Stimulated activated naive B cell treated with anti-CD40 and anti-IgM and Interleukin-4, amounts not matched to agents 10 μg/mL and 1 μg/mL and 100 μg/mL, for 72 hours (primary cell): ENCODE results near the gene ARHGEF10L.

Source experiments
- ATAC-seq, 2 donors: fragments of 150-1000 bp; cut with Tn5 transposase; replicated peaks; 2 replicates each; pipeline ENCODE4 v1.10.0; 2021; ENCODE audit warnings: moderate library complexity in 1 of 2
- DNase-seq: peaks from one replicate; pipeline ENCODE4 v3.0.0; 2021
- H3K27ac Mint-ChIP-seq: one replicate; pipeline ENCODE4 v1.8.0; 2022; ENCODE audit warnings: mild to moderate bottlenecking, mixed read lengths
- H3K27me3 Mint-ChIP-seq, 2 donors: one replicate each; pipeline ENCODE4 v1.8.0; 2022; ENCODE audit warnings: mixed read lengths in 2 of 2
- H3K36me3 Mint-ChIP-seq, 2 donors: one replicate each; pipeline ENCODE4 v1.8.0; 2022; ENCODE audit warnings: mixed read lengths in 2 of 2, mild to moderate bottlenecking in 1 of 2
- H3K4me1 Mint-ChIP-seq, 2 donors: one replicate each; pipeline ENCODE4 v1.8.0; 2022; ENCODE audit warnings: mixed read lengths in 2 of 2, mild to moderate bottlenecking in 1 of 2
- H3K4me3 Mint-ChIP-seq, 2 donors: one replicate each; pipeline ENCODE4 v1.8.0; 2022; ENCODE audit warnings: mild to moderate bottlenecking in 2 of 2, mixed read lengths in 2 of 2, moderate library complexity in 1 of 2
- H3K9me3 Mint-ChIP-seq, 2 donors: one replicate each; pipeline ENCODE4 v1.8.0; 2022; ENCODE audit warnings: mixed read lengths in 2 of 2, mild to moderate bottlenecking in 1 of 2

Gene ARHGEF10L

DNA sequence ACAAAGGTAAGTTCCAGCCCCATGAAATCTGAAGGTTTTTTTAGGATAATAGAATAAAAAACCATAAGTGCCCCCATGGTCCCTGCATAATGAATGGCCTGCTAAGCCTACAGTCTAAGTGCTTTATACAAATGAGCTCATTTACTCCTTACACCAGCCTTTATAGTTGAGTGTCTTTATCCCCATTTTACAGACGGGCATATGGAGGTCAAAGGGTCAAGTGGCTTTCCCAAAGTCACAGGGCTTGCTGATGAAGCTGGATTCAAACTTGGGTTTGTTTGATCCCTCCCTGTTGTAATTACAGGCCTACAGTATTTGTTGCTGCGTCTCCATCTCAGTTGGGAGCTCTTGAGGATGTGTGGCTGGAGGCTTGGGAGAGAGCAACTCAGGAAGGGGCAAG, 28.3 kb upstream of the ARHGEF10L start:
- Mint-ChIP-seq H3K4me3 (no peak overlapping the region), H3K9me3 (no peaks in the 10 kb centered on the region), H3K36me3 (no peaks in the 10 kb centered on the region), H3K4me1 (no peaks in the 10 kb centered on the region), H3K27me3 (peaks cover 16 to 35% of the 10 kb centered on the region in 2 donors), H3K27ac (no peak overlapping the region)
- DNase-seq, result no peak
- no peak for ATAC-seq

DNA sequence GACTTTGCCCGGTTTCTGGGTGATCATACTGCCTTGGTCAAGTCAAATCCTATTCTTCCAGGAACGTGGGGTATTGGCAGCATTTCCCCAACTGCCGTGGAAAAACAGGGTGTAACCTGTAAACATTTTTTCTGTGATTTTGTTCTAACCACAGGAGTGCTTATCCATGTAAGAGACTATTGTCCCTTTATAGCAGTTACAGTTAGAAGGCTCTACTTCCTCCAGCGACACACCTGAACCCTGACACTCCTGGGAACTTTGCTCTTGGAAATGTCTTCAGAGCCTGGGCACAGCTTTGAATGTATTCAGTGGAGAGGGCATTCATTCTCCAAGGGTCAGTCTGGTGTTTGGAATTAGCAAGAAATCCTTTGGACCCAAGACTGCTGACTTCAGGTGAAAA, 26.4 kb upstream of the ARHGEF10L start:
- no peak overlapping the region for H3K27ac Mint-ChIP-seq
- ATAC-seq, result no peak
- H3K4me1 Mint-ChIP-seq, result peaks cover 0 to 2% of the 10 kb centered on the region in 2 donors
- DNase-seq, result no peak
- H3K9me3 Mint-ChIP-seq, result no peaks in the 10 kb centered on the region
- H3K36me3 Mint-ChIP-seq, result no peaks in the 10 kb centered on the region
- H3K27me3 Mint-ChIP-seq, result peaks cover 27 to 47% of the 10 kb centered on the region in 2 donors
- H3K4me3 Mint-ChIP-seq, result no peak overlapping the region

GRCh38 chr1:17514776-17515175, 24.7 kb upstream of the ARHGEF10L start:
- Mint-ChIP-seq H3K4me1 (peaks cover 0 to 2% of the 10 kb centered on the region in 2 donors), H3K9me3 (no peaks in the 10 kb centered on the region), H3K4me3 (no peak overlapping the region), H3K27me3 (peaks cover 28 to 44% of the 10 kb centered on the region in 2 donors), H3K36me3 (no peaks in the 10 kb centered on the region), H3K27ac (no peak overlapping the region)
- DNase-seq (no peak), ATAC-seq (no peak)

DNA sequence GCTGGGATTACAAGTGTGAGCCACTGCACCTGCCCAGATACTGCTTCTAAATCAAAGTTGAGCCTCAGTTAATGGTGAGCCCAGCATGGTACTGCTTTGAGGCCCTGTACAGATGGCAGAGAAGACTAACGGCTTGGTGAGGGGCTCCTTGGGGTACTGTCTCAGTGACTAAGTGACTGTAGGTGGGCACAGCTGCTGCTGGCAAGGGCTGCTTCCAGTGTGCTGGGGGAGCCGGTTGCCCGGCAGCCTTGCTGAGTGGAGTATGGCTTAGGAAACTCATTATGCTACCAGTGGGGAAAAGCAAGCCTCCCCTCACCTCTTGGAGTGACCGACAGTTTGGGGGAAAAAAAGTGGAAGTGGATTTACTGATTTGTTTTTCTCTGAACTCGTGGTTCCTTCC, 23.6 kb upstream of the ARHGEF10L start:
- Mint-ChIP-seq H3K4me1 (peaks cover 0 to 2% of the 10 kb centered on the region in 2 donors), H3K4me3 (no peak overlapping the region), H3K27ac (no peak overlapping the region), H3K36me3 (no peaks in the 10 kb centered on the region), H3K9me3 (no peaks in the 10 kb centered on the region), H3K27me3 (peaks cover 32 to 55% of the 10 kb centered on the region in 2 donors)
- DNase-seq (no peak), ATAC-seq (no peak)

GRCh38 chr1:17516303-17517214, 22.9 kb upstream of the ARHGEF10L start:
- Mint-ChIP-seq H3K36me3 (no peaks in the 10 kb centered on the region), H3K4me3 (no peak overlapping the region), H3K9me3 (no peaks in the 10 kb centered on the region), H3K27me3 (peaks cover 32 to 52% of the 10 kb centered on the region in 2 donors), H3K4me1 (peaks cover 0 to 2% of the 10 kb centered on the region in 2 donors), H3K27ac (no peak overlapping the region)
- no peak for ATAC-seq
- no peak for DNase-seq

- Mint-ChIP-seq H3K36me3 (no peaks in the 10 kb centered on the region), H3K27me3 (peaks cover 46 to 60% of the 10 kb centered on the region in 2 donors), H3K4me1 (peaks cover 0 to 2% of the 10 kb centered on the region in 2 donors), H3K9me3 (no peaks in the 10 kb centered on the region), H3K4me3 (no peak overlapping the region), H3K27ac (no peak overlapping the region)
- no peak for ATAC-seq
- no peak for DNase-seq
Observed at GRCh38 chr1:17520041-17520440, 19.5 kb upstream of the ARHGEF10L start.

DNA sequence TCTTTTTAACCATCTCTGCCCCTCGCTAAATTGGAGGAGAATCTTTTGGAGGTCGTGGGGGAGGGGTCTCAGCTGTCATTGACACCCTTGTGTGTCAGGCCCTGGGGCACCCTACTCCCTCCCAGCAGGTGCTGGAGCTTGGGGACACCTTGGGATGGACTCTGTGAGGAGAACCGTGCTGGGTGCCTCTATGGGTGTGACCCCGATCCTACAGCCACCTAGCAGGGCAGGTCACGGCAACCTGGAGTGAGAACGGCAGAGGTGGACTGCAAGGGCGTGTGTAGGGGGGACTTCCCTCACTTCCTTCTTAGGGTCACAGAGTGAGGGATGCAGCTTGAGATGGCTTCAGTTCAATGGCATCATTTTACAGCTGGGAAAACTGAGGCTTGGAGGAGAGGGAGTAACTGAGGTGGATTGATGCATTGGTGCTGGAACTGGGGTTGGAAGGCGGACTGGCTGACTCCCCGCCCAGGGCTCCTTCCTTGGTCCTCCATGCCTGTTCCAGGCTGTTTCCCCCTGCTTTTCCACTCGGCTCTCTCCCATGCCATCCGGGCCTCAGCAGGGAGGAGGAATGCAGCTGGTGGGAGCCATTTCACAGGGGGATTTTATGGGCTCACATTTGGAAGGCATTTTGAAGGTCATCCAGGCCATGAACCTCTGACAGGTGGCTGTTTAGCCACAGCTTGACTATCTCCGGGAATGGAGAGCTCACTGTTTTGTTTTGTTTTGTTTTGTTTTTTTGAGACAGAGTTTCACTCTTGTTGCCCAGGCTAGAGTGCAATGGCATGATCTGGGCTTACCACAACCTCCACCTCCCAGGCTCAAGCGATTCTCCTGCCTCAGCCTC, 18.8 kb upstream of the ARHGEF10L start:
- DNase-seq, result no peak

GRCh38 chr1:17521946-17522612, 17.4 kb upstream of the ARHGEF10L start:
- Mint-ChIP-seq H3K9me3 (no peaks in the 10 kb centered on the region), H3K4me1 (no peaks in the 10 kb centered on the region), H3K36me3 (no peaks in the 10 kb centered on the region), H3K27me3 (peaks cover 39 to 48% of the 10 kb centered on the region in 2 donors), H3K4me3 (no peak overlapping the region), H3K27ac (no peak overlapping the region)
- ATAC-seq (no peak), DNase-seq (no peak)

More for the DNA sequence above, 18.8 kb upstream of the ARHGEF10L start:
- peaks cover 0 to 2% of the 10 kb centered on the region in 2 donors for H3K4me1 Mint-ChIP-seq
- peaks cover 44 to 56% of the 10 kb centered on the region in 2 donors for H3K27me3 Mint-ChIP-seq
- H3K9me3 Mint-ChIP-seq, result no peaks in the 10 kb centered on the region
- no peak overlapping the region for H3K27ac Mint-ChIP-seq
- no peaks in the 10 kb centered on the region for H3K36me3 Mint-ChIP-seq
- no peak overlapping the region for H3K4me3 Mint-ChIP-seq
- no peak for ATAC-seq

GRCh38 chr1:17523321-17524041, 16.0 kb upstream of the ARHGEF10L start:
- Mint-ChIP-seq H3K4me3 (no peak overlapping the region), H3K36me3 (no peaks in the 10 kb centered on the region), H3K9me3 (no peaks in the 10 kb centered on the region), H3K27ac (no peak overlapping the region), H3K27me3 (peaks cover 35 to 43% of the 10 kb centered on the region in 2 donors), H3K4me1 (no peaks in the 10 kb centered on the region)
- DNase-seq, result no peak
- ATAC-seq, result no peak

DNA sequence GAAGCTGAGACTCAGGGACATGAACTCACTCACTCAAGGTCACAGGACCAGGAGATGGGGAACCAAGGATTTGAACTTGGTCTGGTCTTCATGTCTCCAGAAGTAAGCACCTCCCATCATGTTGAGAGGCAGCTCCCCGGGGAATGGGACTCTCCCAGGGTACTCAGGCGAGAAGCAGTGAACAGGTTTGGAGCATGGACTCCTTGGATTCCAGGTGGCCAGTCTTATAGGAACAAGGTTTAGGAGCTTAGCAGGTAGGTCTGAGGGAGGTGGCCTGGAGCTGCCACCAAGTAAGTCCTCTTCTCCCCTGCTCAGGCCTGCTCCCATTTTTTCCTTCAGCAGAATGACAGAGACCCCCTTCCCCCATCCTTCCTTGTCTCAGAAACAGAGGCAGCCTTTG, 14.9 kb upstream of the ARHGEF10L start:
- H3K36me3 Mint-ChIP-seq, result no peaks in the 10 kb centered on the region
- DNase-seq (no peak), ATAC-seq (no peak)
- no peak overlapping the region for H3K27ac Mint-ChIP-seq
- H3K4me3 Mint-ChIP-seq, result no peak overlapping the region
- H3K27me3 Mint-ChIP-seq, result peaks cover 44 to 45% of the 10 kb centered on the region in 2 donors
- no peaks in the 10 kb centered on the region for H3K4me1 Mint-ChIP-seq
- H3K9me3 Mint-ChIP-seq, result no peaks in the 10 kb centered on the region

GRCh38 chr1:17525996-17526686, 13.4 kb upstream of the ARHGEF10L start:
- Mint-ChIP-seq H3K4me3 (no peak overlapping the region), H3K9me3 (no peaks in the 10 kb centered on the region), H3K27me3 (peaks cover 44% of the 10 kb centered on the region in 2 donors), H3K27ac (no peak overlapping the region), H3K36me3 (no peaks in the 10 kb centered on the region), H3K4me1 (peaks cover 0 to 2% of the 10 kb centered on the region in 2 donors)
- ATAC-seq (no peak), DNase-seq (no peak)

DNA sequence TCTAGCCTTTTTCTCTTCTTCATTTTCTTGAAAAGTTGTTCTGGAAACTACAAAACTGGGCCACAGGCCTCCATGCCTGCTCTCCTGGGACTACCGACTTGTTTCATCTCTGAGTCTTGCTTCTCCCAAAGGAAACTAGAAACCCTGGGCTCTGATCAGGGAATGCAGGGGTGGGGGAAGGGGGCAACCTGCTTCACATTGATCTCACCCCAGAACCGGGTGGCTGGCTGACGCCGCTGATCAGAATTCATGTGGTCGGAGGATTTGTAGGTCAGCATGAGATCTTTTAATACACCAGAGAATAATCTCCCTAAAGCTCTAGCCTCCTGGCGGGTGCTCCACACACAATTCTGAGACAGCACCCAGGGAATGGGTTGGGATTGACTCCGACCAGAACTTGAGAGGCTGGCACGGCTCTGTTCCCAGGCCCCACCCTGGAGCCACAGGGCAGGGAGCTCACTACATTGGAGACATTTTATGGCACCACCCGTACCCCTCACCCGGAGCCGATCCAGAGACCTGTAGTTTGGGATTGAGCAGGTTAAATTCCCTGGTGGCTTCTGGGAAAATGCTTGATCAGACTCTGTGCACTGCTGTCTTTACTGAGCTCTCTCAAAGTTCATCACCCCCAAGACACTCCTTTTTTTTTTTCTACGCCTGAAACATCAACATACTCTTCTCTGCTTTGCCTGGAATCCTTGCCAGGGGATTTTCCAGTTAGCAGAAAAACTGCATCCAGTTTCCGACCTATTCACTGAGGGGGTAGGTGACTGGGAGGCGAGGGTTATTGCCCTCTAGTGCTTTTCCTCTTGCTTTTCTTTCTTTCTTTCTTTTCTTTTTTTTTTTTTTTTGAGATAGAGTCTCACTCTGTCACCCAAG, 12.2 kb upstream of the ARHGEF10L start:
- no peak overlapping the region for H3K27ac Mint-ChIP-seq
- H3K9me3 Mint-ChIP-seq, result no peaks in the 10 kb centered on the region
- H3K4me1 Mint-ChIP-seq, result peaks cover 0 to 2% of the 10 kb centered on the region in 2 donors
- no peak for ATAC-seq
- peaks cover 37 to 41% of the 10 kb centered on the region in 2 donors for H3K27me3 Mint-ChIP-seq
- no peaks in the 10 kb centered on the region for H3K36me3 Mint-ChIP-seq
- H3K4me3 Mint-ChIP-seq, result no peak overlapping the region
- DNase-seq, result no peak
